Measurements from ENCODE around the gene COIL. TPM values are rescaled to one million over a fixed set of nuclear protein-coding genes. Genes with fewer than 3 reads are reported as not detected.

Gene COIL
- total and polyA plus RNA-seq, 2 of the 13 experiments (the other 11 are each of a cell fraction or from before 2014, with no cell fraction given): 8.1 to 29.4 TPM

- no TSS peak for BruUV-seq (replicated peaks)
- POLR2A ChIA-PET: no interaction called here
- CTCF ChIA-PET (ENCODE audit: low intra/inter-chr PET ratio, low total read pairs): no interaction called here
Observed at GRCh38 chr17:57008958-57009357, 48.1 kb upstream of the COIL start.

More at GRCh38 chr17:57008958-57009357, 48.1 kb upstream of the COIL start:
- H3K4me1 ChIP-seq (ENCODE audit: insufficient read depth, low read length): no peaks in the 10 kb centered on the region
- DNase-seq (ENCODE audit: low spot score) (no peak), FAIRE-seq (no peak), ATAC-seq (no peak)
- no peaks in the 10 kb centered on the region for H3K27me3 ChIP-seq (ENCODE audit: control insufficient read depth in 1 of 2, insufficient read depth in 2 of 2, low read length in 2 of 2)
- intact Hi-C loops (cut with micrococcal nuclease; ENCODE audit: unreplicated experiment): loop anchor here (5.0 kb wide), 1 partner anchor 103 kb away; no protein-coding TSS in a partner anchor
- H3K36me3 ChIP-seq (replicated peaks in 1 of 2; ENCODE audit: control insufficient read depth in 1 of 2, insufficient read depth in 2 of 2, low read length in 2 of 2): no peaks in the 10 kb centered on the region
- H3K27ac ChIP-seq (ENCODE audit: extremely low read length, insufficient read depth, low read length): no peak overlapping the region
- H3K4me2 ChIP-seq (ENCODE audit: low read depth, low read length): no peak overlapping the region
- 37% methylated on average over 2 of the region's 2 CpGs for WGBS (ENCODE audit: low lambda C conversion rate)
- no peak overlapping the region for H2AFZ ChIP-seq (ENCODE audit: low read length)
- H3K9me3 ChIP-seq (ENCODE audit: low read length): no peaks in the 10 kb centered on the region
- TF ChIP-seq ZNF280D (CRISPR knock-in tag; IDR thresholded peaks at IDR 0.05): no peak
- TF ChIP-seq TP53 (CRISPR knock-in tag; conservative IDR thresholded peaks at IDR 0.05): no peak
- TF ChIP-seq POGK (CRISPR knock-in tag; conservative IDR thresholded peaks at IDR 0.05): no peak
- TF ChIP-seq HIVEP1 (CRISPR knock-in tag; IDR thresholded peaks at IDR 0.05): no peak
- no peak for TF ChIP-seq LCORL (IDR thresholded peaks at IDR 0.05)
- no peak for TF ChIP-seq LCORL (CRISPR knock-in tag; IDR thresholded peaks at IDR 0.05)
- no peak for TF ChIP-seq ZFYVE20 (CRISPR knock-in tag; IDR thresholded peaks at IDR 0.05; ENCODE audit: borderline replicate concordance, low read depth)
- no peak for TF ChIP-seq CC2D1A (CRISPR knock-in tag; IDR thresholded peaks at IDR 0.05)
- no peak for TF ChIP-seq MEIS2 (CRISPR knock-in tag; IDR thresholded peaks at IDR 0.05)
- no peak for TF ChIP-seq ATF1 (CRISPR knock-in tag; IDR thresholded peaks at IDR 0.05)
- H3K4me3 ChIP-seq (replicated peaks in 1 of 3; ENCODE audit: insufficient read depth in 1 of 3, low read depth in 2 of 3, low read length in 3 of 3): no peak overlapping the region
- H4K20me1 ChIP-seq (ENCODE audit: insufficient read depth, low read length): no peaks in the 10 kb centered on the region
- in situ Hi-C loops (cut with HindIII; ENCODE audit: extremely low pct_ligation_motif_present, low pct_unique_long_range_greater_than_20kb): no loop called here
- no peak overlapping the region for H3K9ac ChIP-seq (ENCODE audit: insufficient read depth, low read depth, low read length)
- no peaks in the 10 kb centered on the region for H3K79me2 ChIP-seq (ENCODE audit: insufficient read depth, low read length)
